Inflammatory macrophage treated with lipopolysaccharide for 1 hour (primary cell): Measurements from ENCODE around the gene ACBD6.

ENCODE experiments used
- DNase-seq, 2 donors: peaks; one replicate each; pipeline ENCODE4 v3.0.0-alpha.2; 2020 to 2022

Gene ACBD6

GRCh38 chr1:180252638-180253536 lies 249.5 kb downstream of the ACBD6 start:
- DNase-seq: peak; percentile 67 to 98

- no peak for DNase-seq
These were observed 250.7 kb downstream of the ACBD6 start for GRCh38 chr1:180251526-180252305.

GRCh38 chr1:180250883-180251509 lies 251.4 kb downstream of the ACBD6 start:
- DNase-seq: no peak

- DNase-seq: no peak
These were observed 251.9 kb downstream of the ACBD6 start for GRCh38 chr1:180250499-180250770.

GRCh38 chr1:180249725-180250498 lies 252.5 kb downstream of the ACBD6 start:
- DNase-seq: no peak

GRCh38 chr1:180248731-180249681 lies 253.4 kb downstream of the ACBD6 start:
- no peak for DNase-seq

GRCh38 chr1:180248176-180248575 lies 254.2 kb downstream of the ACBD6 start:
- no peak for DNase-seq

GRCh38 chr1:180247580-180247979 lies 254.8 kb downstream of the ACBD6 start:
- no peak for DNase-seq

- DNase-seq: no peak
These were observed 255.3 kb downstream of the ACBD6 start for GRCh38 chr1:180247061-180247460.

GRCh38 chr1:180246579-180246978 lies 255.8 kb downstream of the ACBD6 start:
- no peak for DNase-seq

GRCh38 chr1:180244840-180245239 lies 257.5 kb downstream of the ACBD6 start:
- DNase-seq: no peak

GRCh38 chr1:180243517-180244221 lies 258.7 kb downstream of the ACBD6 start:
- DNase-seq: no peak

- DNase-seq: peak in 1 of 2 donors; percentile 30
These were observed 260.4 kb downstream of the ACBD6 start for GRCh38 chr1:180241716-180242544.

- DNase-seq: no peak
These were observed 263.0 kb downstream of the ACBD6 start for GRCh38 chr1:180239145-180240096.

- DNase-seq: no peak
These were observed 263.7 kb downstream of the ACBD6 start for GRCh38 chr1:180238675-180239074.
